ENCODE results near the gene TBX4. TPM values are rescaled to one million over a fixed set of nuclear protein-coding genes. Genes with fewer than 3 reads are reported as not detected.

TBX4 gene
- total RNA-seq, 1 experiment from 2014 or later, result not detected

DNA sequence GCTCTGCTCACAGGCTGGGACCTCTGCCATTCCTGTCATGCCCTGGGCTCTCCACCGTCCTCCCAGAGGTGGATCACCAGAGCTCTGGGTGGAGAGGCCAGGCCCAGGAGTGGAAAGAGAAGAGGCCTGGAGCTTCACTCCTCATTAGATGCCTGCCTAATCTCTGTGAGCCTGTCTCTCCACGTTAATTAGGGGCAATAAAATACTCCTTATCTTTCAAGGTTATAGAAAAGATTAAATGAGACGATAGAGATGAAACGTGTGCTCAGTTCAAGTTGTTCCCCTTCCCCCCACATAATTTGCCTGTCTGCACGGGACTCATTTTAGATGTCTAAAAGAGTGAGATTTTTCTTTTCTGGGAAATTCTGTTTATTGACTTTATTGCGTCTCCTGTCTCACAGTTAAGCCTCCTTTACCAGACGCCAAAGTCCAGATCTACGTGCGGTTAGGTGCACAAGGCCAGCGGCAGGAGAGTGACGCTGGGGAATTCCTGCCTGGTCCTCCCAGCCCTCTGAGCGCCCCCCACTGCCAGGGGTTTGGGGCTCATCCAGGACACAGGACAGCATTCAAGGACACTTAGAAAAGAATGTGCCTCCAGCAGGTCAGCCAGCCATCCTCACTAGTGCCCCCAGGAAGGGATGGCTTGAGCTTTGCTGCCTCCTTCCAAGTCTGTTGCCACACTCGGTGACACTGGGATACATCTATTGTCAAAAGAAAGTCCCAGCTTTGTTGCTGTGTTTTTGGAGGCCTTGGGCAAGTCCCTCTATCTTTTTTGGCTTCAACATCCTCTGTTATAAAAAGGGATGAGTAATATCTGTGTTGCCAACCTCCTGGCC lies 42.3 kb downstream of the TBX4 start:
- H3K9me2 ChIP-seq (replicated peaks; ENCODE audit: low read length), result no peaks in the 10 kb centered on the region
- no peaks in the 10 kb centered on the region for H3F3A ChIP-seq (ENCODE audit: low read length, unreplicated experiment)
- H2AFZ ChIP-seq (ENCODE audit: low read length), result no peak overlapping the region
- H3K27me3 ChIP-seq (ENCODE audit: low read length), result no peaks in the 10 kb centered on the region
- no TSS peak for BruUV-seq (replicated peaks)
- TF ChIP-seq EZH2 (IDR thresholded peaks at IDR 0.05; ENCODE audit: low read length, unreplicated experiment), result no peak
- no peak for TF ChIP-seq EZH2phosphoT487 (IDR thresholded peaks at IDR 0.05; ENCODE audit: borderline replicate concordance, low read length)
- TF ChIP-seq, protein P1, sequence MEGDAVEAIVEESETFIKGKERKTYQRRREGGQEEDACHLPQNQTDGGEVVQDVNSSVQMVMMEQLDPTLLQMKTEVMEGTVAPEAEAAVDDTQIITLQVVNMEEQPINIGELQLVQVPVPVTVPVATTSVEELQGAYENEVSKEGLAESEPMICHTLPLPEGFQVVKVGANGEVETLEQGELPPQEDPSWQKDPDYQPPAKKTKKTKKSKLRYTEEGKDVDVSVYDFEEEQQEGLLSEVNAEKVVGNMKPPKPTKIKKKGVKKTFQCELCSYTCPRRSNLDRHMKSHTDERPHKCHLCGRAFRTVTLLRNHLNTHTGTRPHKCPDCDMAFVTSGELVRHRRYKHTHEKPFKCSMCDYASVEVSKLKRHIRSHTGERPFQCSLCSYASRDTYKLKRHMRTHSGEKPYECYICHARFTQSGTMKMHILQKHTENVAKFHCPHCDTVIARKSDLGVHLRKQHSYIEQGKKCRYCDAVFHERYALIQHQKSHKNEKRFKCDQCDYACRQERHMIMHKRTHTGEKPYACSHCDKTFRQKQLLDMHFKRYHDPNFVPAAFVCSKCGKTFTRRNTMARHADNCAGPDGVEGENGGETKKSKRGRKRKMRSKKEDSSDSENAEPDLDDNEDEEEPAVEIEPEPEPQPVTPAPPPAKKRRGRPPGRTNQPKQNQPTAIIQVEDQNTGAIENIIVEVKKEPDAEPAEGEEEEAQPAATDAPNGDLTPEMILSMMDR (conservative IDR thresholded peaks at IDR 0.05; ENCODE audit: low read depth, low read length), result no peak
- no peaks in the 10 kb centered on the region for H3K79me2 ChIP-seq (ENCODE audit: low read length)
- ChIA-PET POLR2A (ENCODE audit: unreplicated experiment) (no interaction called here), CTCF (no interaction called here)
- no peaks in the 10 kb centered on the region for H3K9me3 ChIP-seq (ENCODE audit: low read length)
- H4K20me1 ChIP-seq (ENCODE audit: low read length), result no peaks in the 10 kb centered on the region
- H3K4me1 ChIP-seq (ENCODE audit: insufficient read depth, low read length), result peaks cover 7% of the 10 kb centered on the region; the same call in 1 of the 2 replicates
- no peak overlapping the region for H3K4me2 ChIP-seq (ENCODE audit: low read length)
- intact Hi-C loops (cut with micrococcal nuclease), result no loop called here
- no peak overlapping the region for H3K9ac ChIP-seq (ENCODE audit: low read length)
- no peak overlapping the region for H3K4me3 ChIP-seq (ENCODE audit: low read length)
- DNase-seq (no peak), ATAC-seq (no peak)
- no peak overlapping the region for H3K27ac ChIP-seq (ENCODE audit: low read length)
- H3K36me3 ChIP-seq (ENCODE audit: low read depth, low read length), result no peaks in the 10 kb centered on the region

DNA sequence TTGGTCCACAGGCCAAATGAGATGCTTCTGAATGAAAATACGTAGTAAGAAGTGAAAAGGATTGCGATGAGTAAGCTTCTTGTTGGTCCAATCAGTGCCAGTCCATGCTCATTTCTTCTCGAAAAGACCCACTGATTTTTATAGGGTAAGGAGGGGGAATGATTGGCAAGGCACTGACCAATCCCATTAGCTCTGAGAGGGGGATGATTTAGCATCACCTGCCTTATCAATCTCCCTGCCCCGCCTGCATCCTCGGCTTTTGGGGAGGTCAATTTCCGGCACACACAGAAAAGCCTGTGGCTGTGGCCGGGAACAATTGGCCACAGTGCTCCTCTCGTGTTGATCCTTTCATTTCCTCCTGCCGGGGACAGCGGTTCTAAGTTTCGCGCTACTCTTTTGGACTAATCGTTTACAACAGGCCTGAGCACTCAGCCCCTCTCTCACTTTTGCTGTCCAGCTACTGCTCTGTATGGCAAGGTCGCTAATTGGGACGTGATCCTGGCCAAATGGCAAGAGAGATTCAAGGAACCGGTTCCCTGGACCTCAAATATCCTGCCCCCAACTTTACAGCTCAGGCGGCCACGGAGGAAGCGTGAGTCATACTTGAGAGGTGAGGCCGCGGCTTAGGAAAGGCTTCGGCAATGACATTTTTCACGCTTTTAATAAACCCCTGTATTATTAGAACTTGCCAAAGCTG lies 43.1 kb downstream of the TBX4 start:
- Histone ChIP-seq H3K36me3 (ENCODE audit: low read depth, low read length) (no peaks in the 10 kb centered on the region), H3K9ac (ENCODE audit: low read length) (no peak overlapping the region), H3K4me2 (ENCODE audit: low read length) (no peak overlapping the region), H2AFZ (ENCODE audit: low read length) (no peak overlapping the region), H3K9me2 (replicated peaks; ENCODE audit: low read length) (no peaks in the 10 kb centered on the region), H3F3A (ENCODE audit: low read length, unreplicated experiment) (no peaks in the 10 kb centered on the region), H3K4me1 (ENCODE audit: insufficient read depth, low read length) (peaks cover 10% of the 10 kb centered on the region; the same call in 1 of the 2 replicates), H3K9me3 (ENCODE audit: low read length) (no peaks in the 10 kb centered on the region), H3K27ac (ENCODE audit: low read length) (no peak overlapping the region), H4K20me1 (ENCODE audit: low read length) (no peaks in the 10 kb centered on the region), H3K4me3 (ENCODE audit: low read length) (no peak overlapping the region), H3K27me3 (ENCODE audit: low read length) (no peaks in the 10 kb centered on the region), H3K79me2 (ENCODE audit: low read length) (no peaks in the 10 kb centered on the region)
- ChIA-PET CTCF (no interaction called here), POLR2A (ENCODE audit: unreplicated experiment) (no interaction called here)
- DNase-seq (no peak), ATAC-seq (no peak)
- no TSS peak for BruUV-seq (replicated peaks)
- intact Hi-C loops (cut with micrococcal nuclease), result no loop called here
- TF ChIP-seq, protein P1 (conservative IDR thresholded peaks at IDR 0.05; ENCODE audit: low read depth, low read length), result no peak
- TF ChIP-seq EZH2phosphoT487 (IDR thresholded peaks at IDR 0.05; ENCODE audit: borderline replicate concordance, low read length) (no peak), EZH2 (IDR thresholded peaks at IDR 0.05; ENCODE audit: low read length, unreplicated experiment) (no peak)

Measured in PC-3 (cell line).